Prostate gland (tissue), 2 donors: ENCODE results near the gene CORO7. TPM values are rescaled to one million over a fixed set of nuclear protein-coding genes. Genes with fewer than 3 reads are reported as not detected.

Experiments used
- DNase-seq: peaks from one replicate; pipeline ENCODE4 v3.0.0-alpha.2; 2019; ENCODE audit warnings: low spot score
- H3K27ac ChIP-seq, 2 donors: fragments of 200-600 bp; sonication (generic); 2 replicates each; pipeline ENCODE4 v1.5.1; 2017 to 2019
- H3K27me3 ChIP-seq: fragments of 200-600 bp; sonication (generic); replicated peaks from 2 replicates; pipeline ENCODE4 v1.5.1; 2019; ENCODE audit not compliant: insufficient read depth
- H3K36me3 ChIP-seq, 2 donors: fragments of 200-600 bp; sonication (generic); 1 replicate in 1 of 2; 2 replicates in 1 of 2; pipeline versions ENCODE4 v1.5.1 to v1.8.1; 2017 to 2019
- H3K4me1 ChIP-seq: fragments of 200-600 bp; sonication (generic); replicated peaks from 2 replicates; pipeline ENCODE4 v1.5.1; 2019
- H3K4me3 ChIP-seq, 2 donors: fragments of 200-600 bp; sonication (generic); 2 replicates each; pipeline ENCODE4 v1.5.1; 2017 to 2019
- H3K9me3 ChIP-seq: fragments of 200-600 bp; sonication (generic); 2 replicates; pipeline ENCODE4 v1.5.1; 2017
- CTCF ChIP-seq, 4 experiments: fragments of 200-600 bp in 2 of 4; fragments of 450-650 bp in 2 of 4; sonication (generic) in 2 of 4; IDR thresholded peaks; 1 replicate in 3 of 4; 2 replicates in 1 of 4; pipeline ENCODE4 v1.5.1; 2016 to 2019; ENCODE audit warnings: antibody characterized with exemption in 4 of 4, mild to moderate bottlenecking in 2 of 4, moderate library complexity in 2 of 4
- POLR2A ChIP-seq: fragments of 450-650 bp; IDR thresholded peaks from one replicate; pipeline ENCODE4 v1.6.1; 2016; ENCODE audit warnings: antibody characterized with exemption, mild to moderate bottlenecking
- POLR2AphosphoS5 ChIP-seq: sonication (generic); formaldehyde crosslinking; IDR thresholded peaks from one replicate; pipeline ENCODE4 v1.6.1; 2017; ENCODE audit warnings: antibody characterized with exemption
- WGBS: methylation state at CpG from one replicate; pipeline ENCODE4 v1.1.5; 2018; 5-methylcytosine and 5-hydroxymethylcytosine counted together
- intact Hi-C: fragments of 100-400 bp; cut with DNase I; formaldehyde crosslinking; loops from one replicate; pipeline ENCODE4 v1.14.2; 2022
- small RNA-seq, 2 donors: library from RNA; depleted of rRNA; stranded (forward); fragments of <200 nt; gene quantifications; one replicate each; pipeline ENCODE3, GENCODE V24; 2016
- total RNA-seq, 2 donors: library from RNA; depleted of rRNA; stranded (reverse); fragments of >200 nt; gene quantifications; one replicate each; pipeline ENCODE4 v1.1.0, GENCODE V29; 2016

Gene CORO7
- total RNA-seq, 2 donors from 2014 or later: 24.1 to 122 TPM

DNA sequence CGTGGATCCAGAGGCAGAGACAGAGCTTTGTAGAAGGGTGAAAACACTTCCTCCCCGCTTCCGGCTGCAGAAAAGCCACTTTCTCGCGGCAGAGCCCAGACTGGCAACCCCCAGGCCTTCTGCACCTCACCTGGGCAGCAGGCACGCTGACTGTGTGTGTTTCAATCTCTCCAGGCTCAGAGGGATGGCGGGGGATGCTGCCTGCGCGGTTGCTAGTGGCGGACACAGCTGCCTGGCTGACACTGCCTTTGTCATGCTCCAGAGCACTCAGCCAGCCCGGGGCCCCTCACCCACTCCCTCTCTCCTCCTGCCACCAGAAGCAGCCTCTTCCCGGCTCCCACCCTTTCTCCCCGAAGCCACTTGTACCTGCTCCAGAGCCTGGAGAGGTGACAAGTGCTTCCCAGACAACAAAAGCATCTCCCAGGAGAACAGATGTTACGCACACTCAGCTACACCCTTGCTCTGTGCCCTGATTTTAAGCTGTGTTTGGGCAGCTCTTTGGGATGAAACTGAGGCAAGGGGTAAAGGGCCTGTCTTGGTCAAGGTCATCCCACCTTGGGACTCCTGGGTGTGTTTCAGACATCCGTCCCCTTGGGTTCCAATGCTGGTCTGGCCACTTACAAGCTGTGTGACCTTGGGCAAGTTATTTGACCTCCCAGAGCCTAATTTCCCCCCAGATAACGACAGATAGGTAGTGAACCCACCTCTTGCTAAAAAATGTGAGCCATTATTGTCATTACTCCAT lies 109.8 kb downstream of the CORO7 start:
- Histone ChIP-seq H3K4me3 (peak overlapping the region in 1 of 2 donors; percentile 41), H3K27me3 (no peaks in the 10 kb centered on the region), H3K4me1 (no peaks in the 10 kb centered on the region), H3K9me3 (no peaks in the 10 kb centered on the region), H3K36me3 (no peaks in the 10 kb centered on the region), H3K27ac (peak overlapping the region; percentile 70 to 75)
- WGBS: 66% methylated on average over 16 of the region's 16 CpGs
- intact Hi-C loops: no loop called here
- DNase-seq: no peak
- TF ChIP-seq POLR2AphosphoS5 (no peak), POLR2A (no peak), CTCF (IDR thresholded peaks at IDR 0.05) (no peak)

Small RNAs within 50 kb of the gene (small RNA-seq; reads per million reads assigned to genes)
- 0 reads per million in 2 donors for gene AC012676.2

Other genes starting within 250 kb of the CORO7 start
- 1 to 10 TPM; 2.6 to 5.3 TPM for gene SRL, start 174.5 kb downstream of the CORO7 start, total RNA-seq
- 10 to 100 TPM in 1 of 2 donors, 1 to 10 TPM in 1; 9.0 to 12.8 TPM for gene TFAP4, start 143.6 kb downstream of the CORO7 start, total RNA-seq
- 10 to 100 TPM in 1 of 2 donors, 1 to 10 TPM in 1; 3.8 to 10.5 TPM for gene GLIS2, start 100.5 kb downstream of the CORO7 start, total RNA-seq
- 100 to 1,000 TPM in 1 of 2 donors, 10 to 100 TPM in 1; 28.6 to 100 TPM for gene PAM16, start 65.3 kb downstream of the CORO7 start, total RNA-seq
- 10 to 100 TPM; 13.1 to 97.4 TPM for gene VASN, start 44.7 kb downstream of the CORO7 start, total RNA-seq
- gene DNAJA3, start 9.3 kb upstream of the CORO7 start, total RNA-seq: 10 to 100 TPM; 47.6 to 60.0 TPM
- gene NMRAL1, start 58.0 kb upstream of the CORO7 start, total RNA-seq: 10 to 100 TPM; 40.8 to 90.9 TPM
- 10 to 100 TPM; 39.9 to 70.8 TPM for gene HMOX2, start 59.8 kb upstream of the CORO7 start, total RNA-seq
- gene CDIP1, start 122.2 kb upstream of the CORO7 start, total RNA-seq: 10 to 100 TPM; 21.1 to 30.6 TPM
- gene C16orf96, start 139.7 kb upstream of the CORO7 start, total RNA-seq: 1 to 10 TPM in 1 of 2 donors, under 1 TPM in 1; 0.27 to 3.8 TPM
- gene UBALD1, start 198.3 kb upstream of the CORO7 start, total RNA-seq: 10 to 100 TPM; 14.5 to 22.1 TPM
- gene MGRN1, start 208.2 kb upstream of the CORO7 start, total RNA-seq: 100 to 1,000 TPM in 1 of 2 donors, 10 to 100 TPM in 1; 59.6 to 101 TPM